CD4-positive, alpha-beta T cell treated with Interleukin-21 for 1 hour (primary cell): ENCODE data around the gene PPP5C.
"Not testable (repeated sequence)": the region's sequence is repeated elsewhere in the genome, so short reads cannot be mapped to it uniquely, and the experiment has no call there.

ENCODE experiments used
- DNase-seq: peaks from one replicate; pipeline ENCODE4 v3.0.0-alpha.2; 2020

Gene PPP5C

GRCh38 chr19:46346821-46347571 is at the start of gene PPP5C:
Gene PPP5C, plus strand, starts transcription at chr19:46347087. Its CDS starts 10 bp downstream, at chr19:46347097.
- DNase-seq, result peak; percentile 88

GRCh38 chr19:46297700-46298478 is 49.0 kb upstream of the PPP5C start:
- no peak for DNase-seq

GRCh38 chr19:46298479-46299003 is 48.3 kb upstream of the PPP5C start:
- no peak for DNase-seq

GRCh38 chr19:46299004-46299509 is 47.8 kb upstream of the PPP5C start:
- no peak for DNase-seq

GRCh38 chr19:46299695-46300094 is 47.2 kb upstream of the PPP5C start:
- DNase-seq, result no peak

- no peak for DNase-seq
Measured at GRCh38 chr19:46303322-46303690, 43.6 kb upstream of the PPP5C start.

- no peak for DNase-seq
Measured at GRCh38 chr19:46303691-46304397, 43.0 kb upstream of the PPP5C start.

GRCh38 chr19:46306501-46306900 is 40.4 kb upstream of the PPP5C start:
- DNase-seq, result no peak

- no peak for DNase-seq
Measured at GRCh38 chr19:46308510-46308909, 38.4 kb upstream of the PPP5C start.

GRCh38 chr19:46309056-46309455 is 37.8 kb upstream of the PPP5C start:
- no peak for DNase-seq

- no peak for DNase-seq
Measured at GRCh38 chr19:46311444-46311843, 35.4 kb upstream of the PPP5C start.

GRCh38 chr19:46313540-46314469 is 33.1 kb upstream of the PPP5C start:
- not testable (repeated sequence) for DNase-seq

GRCh38 chr19:46317339-46317738 is 29.5 kb upstream of the PPP5C start:
- no peak for DNase-seq

- no peak for DNase-seq
Measured at GRCh38 chr19:46319613-46320012, 27.3 kb upstream of the PPP5C start.

GRCh38 chr19:46320559-46320958 is 26.3 kb upstream of the PPP5C start:
- no peak for DNase-seq

- DNase-seq, result no peak
Measured at GRCh38 chr19:46321653-46322052, 25.2 kb upstream of the PPP5C start.

- DNase-seq, result not testable (repeated sequence)
Measured at GRCh38 chr19:46323227-46323626, 23.7 kb upstream of the PPP5C start.

GRCh38 chr19:46324277-46324676 is 22.6 kb upstream of the PPP5C start:
- DNase-seq, result no peak

GRCh38 chr19:46326608-46327007 is 20.3 kb upstream of the PPP5C start:
- no peak for DNase-seq

- no peak for DNase-seq
Measured at GRCh38 chr19:46328079-46328478, 18.8 kb upstream of the PPP5C start.

- DNase-seq, result no peak
Measured at GRCh38 chr19:46330319-46330918, 16.5 kb upstream of the PPP5C start.

- DNase-seq, result no peak
Measured at GRCh38 chr19:46337487-46337886, 9.4 kb upstream of the PPP5C start.
